Measurements from ENCODE around the gene MRTFB. TPM values are rescaled to one million over a fixed set of nuclear protein-coding genes. Genes with fewer than 3 reads are reported as not detected.
"Not testable (repeated sequence)": the region's sequence is repeated elsewhere in the genome, so short reads cannot be mapped to it uniquely, and the experiment has no call there.

The MRTFB gene, protein sequence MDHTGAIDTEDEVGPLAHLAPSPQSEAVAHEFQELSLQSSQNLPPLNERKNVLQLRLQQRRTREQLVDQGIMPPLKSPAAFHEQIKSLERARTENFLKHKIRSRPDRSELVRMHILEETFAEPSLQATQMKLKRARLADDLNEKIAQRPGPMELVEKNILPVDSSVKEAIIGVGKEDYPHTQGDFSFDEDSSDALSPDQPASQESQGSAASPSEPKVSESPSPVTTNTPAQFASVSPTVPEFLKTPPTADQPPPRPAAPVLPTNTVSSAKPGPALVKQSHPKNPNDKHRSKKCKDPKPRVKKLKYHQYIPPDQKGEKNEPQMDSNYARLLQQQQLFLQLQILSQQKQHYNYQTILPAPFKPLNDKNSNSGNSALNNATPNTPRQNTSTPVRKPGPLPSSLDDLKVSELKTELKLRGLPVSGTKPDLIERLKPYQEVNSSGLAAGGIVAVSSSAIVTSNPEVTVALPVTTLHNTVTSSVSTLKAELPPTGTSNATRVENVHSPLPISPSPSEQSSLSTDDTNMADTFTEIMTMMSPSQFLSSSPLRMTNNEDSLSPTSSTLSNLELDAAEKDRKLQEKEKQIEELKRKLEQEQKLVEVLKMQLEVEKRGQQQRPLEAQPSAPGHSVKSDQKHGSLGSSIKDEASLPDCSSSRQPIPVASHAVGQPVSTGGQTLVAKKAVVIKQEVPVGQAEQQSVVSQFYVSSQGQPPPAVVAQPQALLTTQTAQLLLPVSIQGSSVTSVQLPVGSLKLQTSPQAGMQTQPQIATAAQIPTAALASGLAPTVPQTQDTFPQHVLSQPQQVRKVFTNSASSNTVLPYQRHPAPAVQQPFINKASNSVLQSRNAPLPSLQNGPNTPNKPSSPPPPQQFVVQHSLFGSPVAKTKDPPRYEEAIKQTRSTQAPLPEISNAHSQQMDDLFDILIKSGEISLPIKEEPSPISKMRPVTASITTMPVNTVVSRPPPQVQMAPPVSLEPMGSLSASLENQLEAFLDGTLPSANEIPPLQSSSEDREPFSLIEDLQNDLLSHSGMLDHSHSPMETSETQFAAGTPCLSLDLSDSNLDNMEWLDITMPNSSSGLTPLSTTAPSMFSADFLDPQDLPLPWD
- 47.3 and 71.5 TPM in 2 replicates for total RNA-seq (2021)
- Bru-seq, nascent RNA = percentile 89 among the genes with signal in this experiment
- BruChase-seq, experiment 1, labeled RNA remaining after a 2-hour chase = percentile 82 among the genes with signal in this experiment
- BruChase-seq, experiment 2, labeled RNA remaining after a 6-hour chase = percentile 73 among the genes with signal in this experiment
- long read RNA-seq, full-length matches to known transcripts = 1 of 9 reads
- long read RNA-seq, partial matches to known transcripts = 2 of 9 reads
- long read RNA-seq, other reads (novel, unspliced or antisense) = 6 of 9 reads

DNA sequence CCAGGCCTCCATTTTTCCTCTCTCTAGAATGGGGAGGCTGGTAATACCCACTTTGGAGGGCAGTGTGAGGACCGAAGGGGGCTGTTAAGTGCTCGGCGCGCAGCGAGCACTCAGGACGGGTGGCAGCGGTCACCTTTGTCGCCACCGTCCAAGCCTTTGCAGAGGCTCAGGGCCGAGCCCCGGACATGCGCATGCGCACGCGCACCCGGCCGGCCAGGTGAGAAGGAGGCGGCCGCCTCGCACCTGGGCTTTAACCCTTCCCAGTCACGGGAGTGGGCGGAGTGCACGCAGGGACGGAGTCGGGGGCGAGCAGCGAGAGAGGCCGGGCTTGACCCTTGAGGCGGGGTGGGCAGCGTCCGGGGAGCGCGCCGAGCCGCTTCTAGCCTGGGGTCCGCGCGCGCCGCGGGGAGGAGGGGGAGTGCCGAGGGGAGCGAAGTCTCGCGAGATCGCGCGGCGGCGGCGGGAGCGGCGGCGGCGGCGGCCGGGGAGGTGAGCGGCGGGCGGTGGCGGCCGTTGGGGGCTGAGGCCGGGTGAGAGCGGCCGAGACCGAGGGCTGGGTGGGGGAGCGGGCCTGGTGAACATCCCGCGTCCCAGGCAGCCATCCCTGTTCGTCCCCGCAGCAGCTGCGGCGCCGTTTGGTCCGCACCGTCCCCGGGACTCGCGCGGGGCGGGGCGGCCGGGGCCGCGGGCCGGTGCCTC is at the start of gene MRTFB:
Gene MRTFB (plus strand): TSS at position 443 of the 699 bp plus-strand sequence. CDS start 69,288 bp downstream, outside the sequence.
- peaks cover 29% of the 10 kb centered on the region for H3K4me1 ChIP-seq (replicated peaks; ENCODE audit: insufficient read depth)
- ChIA-PET POLR2A (ENCODE audit: unreplicated experiment) (interaction anchor here (0.7 kb wide), 1 partner anchor 123 kb away, joined by 3 read pairs; no protein-coding TSS in a partner anchor), CTCF (no interaction called here)
- H3K4me3 ChIP-seq = peak within 1 kb of the TSS; percentile 95
- peak within 1 kb of the TSS; percentile 80 for H3K4me2 ChIP-seq
- H3K9me2 ChIP-seq (ENCODE audit: insufficient read depth) = no peaks in the 10 kb centered on the region
- TF ChIP-seq, protein P1, sequence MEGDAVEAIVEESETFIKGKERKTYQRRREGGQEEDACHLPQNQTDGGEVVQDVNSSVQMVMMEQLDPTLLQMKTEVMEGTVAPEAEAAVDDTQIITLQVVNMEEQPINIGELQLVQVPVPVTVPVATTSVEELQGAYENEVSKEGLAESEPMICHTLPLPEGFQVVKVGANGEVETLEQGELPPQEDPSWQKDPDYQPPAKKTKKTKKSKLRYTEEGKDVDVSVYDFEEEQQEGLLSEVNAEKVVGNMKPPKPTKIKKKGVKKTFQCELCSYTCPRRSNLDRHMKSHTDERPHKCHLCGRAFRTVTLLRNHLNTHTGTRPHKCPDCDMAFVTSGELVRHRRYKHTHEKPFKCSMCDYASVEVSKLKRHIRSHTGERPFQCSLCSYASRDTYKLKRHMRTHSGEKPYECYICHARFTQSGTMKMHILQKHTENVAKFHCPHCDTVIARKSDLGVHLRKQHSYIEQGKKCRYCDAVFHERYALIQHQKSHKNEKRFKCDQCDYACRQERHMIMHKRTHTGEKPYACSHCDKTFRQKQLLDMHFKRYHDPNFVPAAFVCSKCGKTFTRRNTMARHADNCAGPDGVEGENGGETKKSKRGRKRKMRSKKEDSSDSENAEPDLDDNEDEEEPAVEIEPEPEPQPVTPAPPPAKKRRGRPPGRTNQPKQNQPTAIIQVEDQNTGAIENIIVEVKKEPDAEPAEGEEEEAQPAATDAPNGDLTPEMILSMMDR (conservative IDR thresholded peaks at IDR 0.05) = no peak
- TF ChIP-seq EZH2 (IDR thresholded peaks at IDR 0.05; ENCODE audit: low read depth) = no peak
- peak within 1 kb of the TSS; percentile 81 for H2AFZ ChIP-seq
- no peaks in the 10 kb centered on the region for H3K36me3 ChIP-seq (ENCODE audit: low read depth)
- intact Hi-C loops (cut with micrococcal nuclease; ENCODE audit: unreplicated experiment) = loop anchor here (1.0 to 5.0 kb wide), 2 partner anchors 114 to 149 kb away; partner anchors contain the start of gene ERCC4
- peak within 1 kb of the TSS; percentile 35 for H3K27ac ChIP-seq
- DNase-seq = peak; percentile 73 to 95
- H3K9me3 ChIP-seq (ENCODE audit: insufficient read depth, low read depth) = no peaks in the 10 kb centered on the region
- no peaks in the 10 kb centered on the region for H3K27me3 ChIP-seq (ENCODE audit: insufficient read depth, low read depth)
- no peaks in the 10 kb centered on the region for H3F3A ChIP-seq (ENCODE audit: insufficient read depth, low read depth)
- peaks cover 42% of the 10 kb centered on the region for H3K79me2 ChIP-seq (ENCODE audit: low read depth)
- BruUV-seq (replicated peaks) = TSS peak; percentile 92
- H4K20me1 ChIP-seq (ENCODE audit: insufficient read depth) = no peaks in the 10 kb centered on the region

DNA sequence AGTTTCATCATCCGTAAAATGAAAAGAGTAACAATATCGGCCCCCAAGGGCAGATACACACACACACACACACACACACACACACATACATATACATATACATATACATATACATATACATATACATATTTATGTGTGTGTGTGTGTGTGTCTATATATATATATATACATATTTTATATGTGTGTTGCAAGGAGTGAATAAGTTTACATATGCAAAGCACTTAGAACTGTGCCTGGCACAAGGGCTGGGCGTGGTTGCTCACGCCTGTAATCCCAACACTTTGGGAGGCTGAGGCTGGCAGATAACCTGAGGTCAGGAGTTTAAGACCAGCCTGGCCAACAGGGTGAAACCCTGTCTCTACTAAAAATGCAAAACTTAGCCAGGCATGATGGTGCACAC is 47.6 kb upstream of the MRTFB start:
- H4K20me1 ChIP-seq (ENCODE audit: insufficient read depth); H3K79me2 ChIP-seq (ENCODE audit: low read depth); H3K36me3 ChIP-seq (ENCODE audit: low read depth); DNase-seq; BruUV-seq (replicated peaks); H3K9me2 ChIP-seq (ENCODE audit: insufficient read depth); H3K4me2 ChIP-seq; H3F3A ChIP-seq (ENCODE audit: insufficient read depth, low read depth); POLR2A ChIA-PET (ENCODE audit: unreplicated experiment); H3K27ac ChIP-seq; H3K4me3 ChIP-seq; intact Hi-C loops (cut with micrococcal nuclease; ENCODE audit: unreplicated experiment); H3K27me3 ChIP-seq (ENCODE audit: insufficient read depth, low read depth); H2AFZ ChIP-seq; H3K9me3 ChIP-seq (ENCODE audit: insufficient read depth, low read depth): not testable (repeated sequence)
- H3K4me1 ChIP-seq (replicated peaks; ENCODE audit: insufficient read depth) = peaks cover 14% of the 10 kb centered on the region
- CTCF ChIA-PET = interaction anchor here (0.6 kb wide), 1 partner anchor 34 kb away, joined by 9 read pairs; no protein-coding TSS in a partner anchor

DNA sequence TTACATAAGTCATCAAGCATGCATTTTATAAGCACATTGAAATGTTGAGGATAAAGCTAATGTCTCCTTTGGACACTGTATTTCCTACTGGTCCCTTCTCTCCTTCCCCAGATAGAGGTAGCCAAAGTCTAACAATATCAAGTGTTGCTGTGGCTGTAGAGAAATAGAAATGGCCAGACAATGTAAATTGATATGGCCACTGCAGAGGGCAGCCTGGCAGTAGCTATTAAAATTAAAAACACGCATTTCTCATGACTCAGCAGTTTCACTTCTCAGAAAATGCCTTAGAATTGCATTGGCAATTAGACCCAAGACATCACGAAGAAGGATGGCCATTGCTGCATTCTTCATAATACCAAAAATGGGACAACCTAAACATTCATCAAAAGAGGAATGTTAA is 46.8 kb upstream of the MRTFB start:
- H3K79me2 ChIP-seq (ENCODE audit: low read depth) = no peaks in the 10 kb centered on the region
- intact Hi-C loops (cut with micrococcal nuclease; ENCODE audit: unreplicated experiment) = no loop called here
- no peak for DNase-seq
- peaks cover 14% of the 10 kb centered on the region for H3K4me1 ChIP-seq (replicated peaks; ENCODE audit: insufficient read depth)
- CTCF ChIA-PET = interaction anchor here (0.6 kb wide), 1 partner anchor 34 kb away, joined by 9 read pairs; no protein-coding TSS in a partner anchor
- no peaks in the 10 kb centered on the region for H3K27me3 ChIP-seq (ENCODE audit: insufficient read depth, low read depth)
- no peaks in the 10 kb centered on the region; the same call in 1 of the 2 replicates for H3F3A ChIP-seq (ENCODE audit: insufficient read depth, low read depth)
- no peaks in the 10 kb centered on the region for H3K9me3 ChIP-seq (ENCODE audit: insufficient read depth, low read depth)
- H3K36me3 ChIP-seq (ENCODE audit: low read depth) = no peaks in the 10 kb centered on the region
- H3K27ac ChIP-seq = no peak overlapping the region
- H3K9me2 ChIP-seq (ENCODE audit: insufficient read depth) = no peaks in the 10 kb centered on the region
- H4K20me1 ChIP-seq (ENCODE audit: insufficient read depth) = no peaks in the 10 kb centered on the region
- H3K4me3 ChIP-seq = no peak overlapping the region
- BruUV-seq (replicated peaks) = no TSS peak
- no peak overlapping the region for H2AFZ ChIP-seq
- 0 out of 2 replicates have a peak overlapping the region, but pooled peaks have one; percentile 10 for H3K4me2 ChIP-seq
- TF ChIP-seq, protein P1 (conservative IDR thresholded peaks at IDR 0.05) = no peak
- no peak for TF ChIP-seq EZH2 (IDR thresholded peaks at IDR 0.05; ENCODE audit: low read depth)
- POLR2A ChIA-PET (ENCODE audit: unreplicated experiment) = interaction anchor here (1.0 kb wide), 1 partner anchor 10 kb away, joined by 8 read pairs; no protein-coding TSS in a partner anchor

Data from PC-9 (cell line).